HepG2 (cell line): Measurements from ENCODE around the gene PPDPF. TPM values are rescaled to one million over a fixed set of nuclear protein-coding genes. Genes with fewer than 3 reads are reported as not detected.
A peak's percentile ranks its signal among the peaks of the same experiment; 100 is the strongest.

Experiments used
- AHR ChIP-seq: IDR thresholded peaks from 2 replicates; pipeline ENCODE4 v1.6.1; 2018; ENCODE audit warnings: missing genetic modification reagents, missing compliant biosample characterization
- EZH2 ChIP-seq: conservative IDR thresholded peaks from 2 replicates; pipeline ENCODE4 v1.6.1; 2012; ENCODE audit warnings: mild to moderate bottlenecking, low read depth, low read length, moderate library complexity
- ISL2 ChIP-seq: sonication (generic); formaldehyde crosslinking; IDR thresholded peaks from 2 replicates; pipeline ENCODE4 v1.5.0; 2020; ENCODE audit warnings: missing genetic modification reagents
- KAT7 ChIP-seq: IDR thresholded peaks from 2 replicates; pipeline ENCODE4 v1.6.1; 2018; ENCODE audit warnings: borderline replicate concordance, missing compliant biosample characterization
- KAT8 ChIP-seq: IDR thresholded peaks from 2 replicates; pipeline ENCODE4 v1.6.1; 2016; ENCODE audit warnings: missing genetic modification reagents, missing compliant biosample characterization
- MLLT10 ChIP-seq: sonication (generic); formaldehyde crosslinking; IDR thresholded peaks from 2 replicates; pipeline ENCODE4 v1.4.0; 2020; ENCODE audit warnings: missing genetic modification reagents
- MZF1 ChIP-seq: sonication (generic); formaldehyde crosslinking; IDR thresholded peaks from 2 replicates; pipeline ENCODE4 v1.8.1; 2023; ENCODE audit warnings: mild to moderate bottlenecking, missing genetic modification reagents, borderline replicate concordance
- NFE2L1 ChIP-seq: sonication (generic); formaldehyde crosslinking; IDR thresholded peaks from 2 replicates; pipeline ENCODE4 v1.4.0; 2020; ENCODE audit warnings: missing genetic modification reagents, mild to moderate bottlenecking, borderline replicate concordance
- PHF5A ChIP-seq: IDR thresholded peaks from one replicate; pipeline ENCODE4 v1.6.1; 2018; ENCODE audit warnings: low read depth, missing genetic modification reagents; ENCODE audit not compliant: unreplicated experiment
- REL ChIP-seq: sonication (generic); formaldehyde crosslinking; conservative IDR thresholded peaks from 2 replicates; pipeline ENCODE4 v1.8.0; 2022; ENCODE audit warnings: mild to moderate bottlenecking, missing genetic modification reagents, moderate library complexity
- SOX13 ChIP-seq, 3 experiments: fragments of 450-650 bp in 1 of 3; sonication (generic) in 1 of 3; formaldehyde crosslinking in 1 of 3; IDR thresholded peaks in 2 of 3; conservative IDR thresholded peaks in 1 of 3; 2 replicates each; pipeline versions ENCODE4 v1.5.0 to v1.6.1; 2016 to 2020; ENCODE audit warnings: antibody characterized with exemption in 1 of 3, mild to moderate bottlenecking in 1 of 3, missing compliant biosample characterization in 1 of 3, missing genetic modification reagents in 1 of 3, moderate library complexity in 1 of 3
- ZNF605 ChIP-seq: sonication (generic); formaldehyde crosslinking; IDR thresholded peaks from 2 replicates; pipeline ENCODE4 v1.8.0; 2022; ENCODE audit warnings: mild to moderate bottlenecking, missing genetic modification reagents
- polyA plus RNA-seq, 8 experiments: library from polyadenylated mRNA; depleted of rRNA in 3 of 8; stranded (reverse) in 7 of 8; unstranded in 1 of 8; fragments of >200 nt; fragmentation: Illumina TruSeq in 4 of 8; extraction: Trizol in 4 of 8; gene quantifications; 2 replicates each; pipeline versions ENCODE4 v1.2.1 to v1.2.3, GENCODE V29; 2011 to 2016; ENCODE audit warnings: low read depth in 4 of 8, missing spikeins in 1 of 8, mixed read lengths in 1 of 8; ENCODE audit not compliant: insufficient read depth in 1 of 8
- total RNA-seq, 5 experiments: library from RNA; depleted of rRNA; stranded (reverse); fragments of >200 nt; fragmentation: Illumina TruSeq; extraction: Trizol; gene quantifications; 2 replicates each; pipeline ENCODE4 v1.2.3, GENCODE V29; 2016; ENCODE audit warnings: low read depth in 1 of 5
- TF ChIP-seq, protein P1 (sequence below): sonication (generic); formaldehyde crosslinking; conservative IDR thresholded peaks from 2 replicates; pipeline ENCODE4 v1.4.0; 2020; ENCODE audit warnings: mild to moderate bottlenecking, missing genetic modification reagents, moderate library complexity
- TF ChIP-seq, protein P2 (sequence below): sonication (generic); formaldehyde crosslinking; IDR thresholded peaks from 2 replicates; pipeline ENCODE4 v1.5.0; 2020; ENCODE audit warnings: mild to moderate bottlenecking, missing genetic modification reagents
- TF ChIP-seq, protein P3 (sequence below): sonication (generic); formaldehyde crosslinking; IDR thresholded peaks from 2 replicates; pipeline ENCODE4 v1.5.1; 2020; ENCODE audit warnings: missing genetic modification reagents, mild to moderate bottlenecking, borderline replicate concordance
- TF ChIP-seq, protein P4 (sequence below): sonication (generic); formaldehyde crosslinking; IDR thresholded peaks from 2 replicates; pipeline ENCODE4 v1.5.1; 2020; ENCODE audit warnings: mild to moderate bottlenecking, missing genetic modification reagents, moderate library complexity
- TF ChIP-seq, protein P5 (sequence below): IDR thresholded peaks from 2 replicates; pipeline ENCODE4 v1.6.1; 2016; ENCODE audit warnings: missing compliant biosample characterization, missing genetic modification reagents, borderline replicate concordance

PPDPF gene
- total and polyA plus RNA-seq, 2 of the 13 experiments (the other 11 are each of a cell fraction or from before 2014, with no cell fraction given): 1.8 to 7.0 TPM

DNA sequence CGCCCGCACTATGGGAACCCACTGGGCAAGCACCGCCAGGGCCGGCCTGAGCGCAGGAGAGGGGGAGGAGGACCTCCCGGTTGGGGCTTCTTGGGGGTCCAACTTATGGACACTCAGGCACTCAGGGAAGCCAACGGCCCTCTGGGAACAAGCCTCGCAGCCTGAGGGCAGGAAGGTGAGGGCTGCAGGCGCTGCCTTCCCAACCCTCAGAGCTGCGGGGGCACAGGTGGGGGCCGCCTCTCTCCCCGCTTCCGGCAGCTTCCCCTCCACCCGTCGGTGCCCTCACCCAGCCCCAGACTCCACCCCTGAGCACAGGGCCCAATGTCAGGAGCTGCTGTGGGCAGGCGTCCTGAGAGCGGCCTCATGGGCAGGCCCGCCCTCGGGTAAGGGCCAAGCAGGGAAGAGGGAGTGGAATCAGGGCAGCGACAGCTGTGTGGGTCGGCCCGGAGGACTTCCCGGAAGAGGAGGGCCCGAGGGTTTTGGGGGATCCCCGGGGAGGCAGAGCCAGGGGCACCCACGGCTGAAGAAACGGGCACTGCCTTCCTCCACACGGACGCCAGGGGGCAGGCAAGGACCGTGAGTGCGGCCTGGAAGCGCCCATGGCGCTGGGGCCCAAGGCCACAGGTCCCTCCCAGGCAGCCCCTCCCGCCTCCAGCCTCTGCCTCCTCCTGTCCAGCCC is 17.1 kb downstream of the PPDPF start (continued):
- TF ChIP-seq NFE2L1 (CRISPR knock-in tag) (peak; percentile 51; the same call in 1 of the 2 replicates), MLLT10 (CRISPR knock-in tag) (no peak), KAT7 (peak; percentile 94; the same call in 1 of the 2 replicates), SOX13 (IDR thresholded peaks at IDR 0.05) (no peak), SOX13 (CRISPR knock-in tag; conservative IDR thresholded peaks at IDR 0.05 in 1 of 2, IDR thresholded peaks at IDR 0.05 in 1 of 2) (peak in 1 of 2 experiments; percentile 50; a peak in 2 of 4 replicates), KAT8 (peak; percentile 91), AHR (CRISPR knock-in tag) (peak; percentile 62; the same call in 1 of the 2 replicates), EZH2 (no peak), ZNF605 (CRISPR knock-in tag) (peak; percentile 83; the same call in 1 of the 2 replicates), ISL2 (CRISPR knock-in tag) (peak; percentile 81), MZF1 (CRISPR knock-in tag) (peak; percentile 95), PHF5A (CRISPR knock-in tag) (peak; percentile 65), REL (CRISPR knock-in tag) (no peak)
- TF ChIP-seq, protein P1, sequence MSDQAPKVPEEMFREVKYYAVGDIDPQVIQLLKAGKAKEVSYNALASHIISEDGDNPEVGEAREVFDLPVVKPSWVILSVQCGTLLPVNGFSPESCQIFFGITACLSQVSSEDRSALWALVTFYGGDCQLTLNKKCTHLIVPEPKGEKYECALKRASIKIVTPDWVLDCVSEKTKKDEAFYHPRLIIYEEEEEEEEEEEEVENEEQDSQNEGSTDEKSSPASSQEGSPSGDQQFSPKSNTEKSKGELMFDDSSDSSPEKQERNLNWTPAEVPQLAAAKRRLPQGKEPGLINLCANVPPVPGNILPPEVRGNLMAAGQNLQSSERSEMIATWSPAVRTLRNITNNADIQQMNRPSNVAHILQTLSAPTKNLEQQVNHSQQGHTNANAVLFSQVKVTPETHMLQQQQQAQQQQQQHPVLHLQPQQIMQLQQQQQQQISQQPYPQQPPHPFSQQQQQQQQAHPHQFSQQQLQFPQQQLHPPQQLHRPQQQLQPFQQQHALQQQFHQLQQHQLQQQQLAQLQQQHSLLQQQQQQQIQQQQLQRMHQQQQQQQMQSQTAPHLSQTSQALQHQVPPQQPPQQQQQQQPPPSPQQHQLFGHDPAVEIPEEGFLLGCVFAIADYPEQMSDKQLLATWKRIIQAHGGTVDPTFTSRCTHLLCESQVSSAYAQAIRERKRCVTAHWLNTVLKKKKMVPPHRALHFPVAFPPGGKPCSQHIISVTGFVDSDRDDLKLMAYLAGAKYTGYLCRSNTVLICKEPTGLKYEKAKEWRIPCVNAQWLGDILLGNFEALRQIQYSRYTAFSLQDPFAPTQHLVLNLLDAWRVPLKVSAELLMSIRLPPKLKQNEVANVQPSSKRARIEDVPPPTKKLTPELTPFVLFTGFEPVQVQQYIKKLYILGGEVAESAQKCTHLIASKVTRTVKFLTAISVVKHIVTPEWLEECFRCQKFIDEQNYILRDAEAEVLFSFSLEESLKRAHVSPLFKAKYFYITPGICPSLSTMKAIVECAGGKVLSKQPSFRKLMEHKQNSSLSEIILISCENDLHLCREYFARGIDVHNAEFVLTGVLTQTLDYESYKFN (CRISPR knock-in tag): peak; percentile 67
- TF ChIP-seq, protein P2, sequence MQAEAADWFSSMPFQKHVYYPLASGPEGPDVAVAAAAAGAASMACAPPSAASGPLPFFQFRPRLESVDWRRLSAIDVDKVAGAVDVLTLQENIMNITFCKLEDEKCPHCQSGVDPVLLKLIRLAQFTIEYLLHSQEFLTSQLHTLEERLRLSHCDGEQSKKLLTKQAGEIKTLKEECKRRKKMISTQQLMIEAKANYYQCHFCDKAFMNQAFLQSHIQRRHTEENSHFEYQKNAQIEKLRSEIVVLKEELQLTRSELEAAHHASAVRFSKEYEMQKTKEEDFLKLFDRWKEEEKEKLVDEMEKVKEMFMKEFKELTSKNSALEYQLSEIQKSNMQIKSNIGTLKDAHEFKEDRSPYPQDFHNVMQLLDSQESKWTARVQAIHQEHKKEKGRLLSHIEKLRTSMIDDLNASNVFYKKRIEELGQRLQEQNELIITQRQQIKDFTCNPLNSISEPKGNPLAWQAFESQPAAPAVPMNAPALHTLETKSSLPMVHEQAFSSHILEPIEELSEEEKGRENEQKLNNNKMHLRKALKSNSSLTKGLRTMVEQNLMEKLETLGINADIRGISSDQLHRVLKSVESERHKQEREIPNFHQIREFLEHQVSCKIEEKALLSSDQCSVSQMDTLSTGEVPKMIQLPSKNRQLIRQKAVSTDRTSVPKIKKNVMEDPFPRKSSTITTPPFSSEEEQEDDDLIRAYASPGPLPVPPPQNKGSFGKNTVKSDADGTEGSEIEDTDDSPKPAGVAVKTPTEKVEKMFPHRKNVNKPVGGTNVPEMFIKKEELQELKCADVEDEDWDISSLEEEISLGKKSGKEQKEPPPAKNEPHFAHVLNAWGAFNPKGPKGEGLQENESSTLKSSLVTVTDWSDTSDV (CRISPR knock-in tag): peak; percentile 92; the same call in 1 of the 2 replicates
- TF ChIP-seq, protein P3, sequence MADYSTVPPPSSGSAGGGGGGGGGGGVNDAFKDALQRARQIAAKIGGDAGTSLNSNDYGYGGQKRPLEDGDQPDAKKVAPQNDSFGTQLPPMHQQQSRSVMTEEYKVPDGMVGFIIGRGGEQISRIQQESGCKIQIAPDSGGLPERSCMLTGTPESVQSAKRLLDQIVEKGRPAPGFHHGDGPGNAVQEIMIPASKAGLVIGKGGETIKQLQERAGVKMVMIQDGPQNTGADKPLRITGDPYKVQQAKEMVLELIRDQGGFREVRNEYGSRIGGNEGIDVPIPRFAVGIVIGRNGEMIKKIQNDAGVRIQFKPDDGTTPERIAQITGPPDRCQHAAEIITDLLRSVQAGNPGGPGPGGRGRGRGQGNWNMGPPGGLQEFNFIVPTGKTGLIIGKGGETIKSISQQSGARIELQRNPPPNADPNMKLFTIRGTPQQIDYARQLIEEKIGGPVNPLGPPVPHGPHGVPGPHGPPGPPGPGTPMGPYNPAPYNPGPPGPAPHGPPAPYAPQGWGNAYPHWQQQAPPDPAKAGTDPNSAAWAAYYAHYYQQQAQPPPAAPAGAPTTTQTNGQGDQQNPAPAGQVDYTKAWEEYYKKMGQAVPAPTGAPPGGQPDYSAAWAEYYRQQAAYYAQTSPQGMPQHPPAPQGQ (CRISPR knock-in tag): peak; percentile 89; the same call in 1 of the 2 replicates
- TF ChIP-seq, protein P4, sequence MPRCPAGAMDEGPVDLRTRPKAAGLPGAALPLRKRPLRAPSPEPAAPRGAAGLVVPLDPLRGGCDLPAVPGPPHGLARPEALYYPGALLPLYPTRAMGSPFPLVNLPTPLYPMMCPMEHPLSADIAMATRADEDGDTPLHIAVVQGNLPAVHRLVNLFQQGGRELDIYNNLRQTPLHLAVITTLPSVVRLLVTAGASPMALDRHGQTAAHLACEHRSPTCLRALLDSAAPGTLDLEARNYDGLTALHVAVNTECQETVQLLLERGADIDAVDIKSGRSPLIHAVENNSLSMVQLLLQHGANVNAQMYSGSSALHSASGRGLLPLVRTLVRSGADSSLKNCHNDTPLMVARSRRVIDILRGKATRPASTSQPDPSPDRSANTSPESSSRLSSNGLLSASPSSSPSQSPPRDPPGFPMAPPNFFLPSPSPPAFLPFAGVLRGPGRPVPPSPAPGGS: peak; percentile 97
- TF ChIP-seq, protein P5, sequence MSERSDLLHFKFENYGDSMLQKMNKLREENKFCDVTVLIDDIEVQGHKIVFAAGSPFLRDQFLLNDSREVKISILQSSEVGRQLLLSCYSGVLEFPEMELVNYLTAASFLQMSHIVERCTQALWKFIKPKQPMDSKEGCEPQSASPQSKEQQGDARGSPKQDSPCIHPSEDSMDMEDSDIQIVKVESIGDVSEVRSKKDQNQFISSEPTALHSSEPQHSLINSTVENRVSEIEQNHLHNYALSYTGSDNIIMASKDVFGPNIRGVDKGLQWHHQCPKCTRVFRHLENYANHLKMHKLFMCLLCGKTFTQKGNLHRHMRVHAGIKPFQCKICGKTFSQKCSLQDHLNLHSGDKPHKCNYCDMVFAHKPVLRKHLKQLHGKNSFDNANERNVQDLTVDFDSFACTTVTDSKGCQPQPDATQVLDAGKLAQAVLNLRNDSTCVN (CRISPR knock-in tag): peak; percentile 90
